ENCODE results near the gene OTOS.

DNA sequence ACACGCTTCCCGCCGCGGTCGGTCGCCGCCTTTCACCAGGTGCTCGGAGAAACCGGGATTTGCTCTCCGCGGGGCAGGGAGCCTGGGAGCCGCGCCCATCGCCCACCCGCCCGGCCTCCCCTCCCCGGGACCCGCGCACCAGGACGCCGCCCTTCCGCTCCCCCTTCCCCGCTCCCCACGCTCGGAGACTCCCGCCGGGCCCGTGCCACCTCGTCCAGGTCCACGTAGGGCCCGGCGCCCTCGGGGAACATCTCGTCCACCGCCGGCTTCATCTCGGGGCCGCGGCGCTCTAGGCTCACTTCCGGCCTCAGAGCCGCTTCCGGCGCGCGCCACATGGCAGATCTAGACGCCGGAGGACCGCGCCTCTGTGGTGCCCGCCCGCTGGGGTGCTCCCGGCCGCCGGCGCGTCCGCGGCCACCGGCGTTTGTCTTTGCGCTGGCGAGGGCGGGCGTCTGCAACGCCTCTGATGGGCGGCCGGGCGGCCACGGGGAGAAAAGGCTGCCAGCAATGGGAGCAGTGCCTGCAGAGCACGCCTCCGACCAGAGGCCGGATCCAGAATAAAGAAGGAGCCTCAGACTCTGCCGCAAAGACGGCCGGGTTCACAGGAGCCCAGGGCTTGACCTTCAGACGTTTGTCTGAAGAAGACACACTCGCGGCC, 4.3 kb downstream of the OTOS start, which contains the start of gene COPS9:
- TF ChIP-seq, protein P1, sequence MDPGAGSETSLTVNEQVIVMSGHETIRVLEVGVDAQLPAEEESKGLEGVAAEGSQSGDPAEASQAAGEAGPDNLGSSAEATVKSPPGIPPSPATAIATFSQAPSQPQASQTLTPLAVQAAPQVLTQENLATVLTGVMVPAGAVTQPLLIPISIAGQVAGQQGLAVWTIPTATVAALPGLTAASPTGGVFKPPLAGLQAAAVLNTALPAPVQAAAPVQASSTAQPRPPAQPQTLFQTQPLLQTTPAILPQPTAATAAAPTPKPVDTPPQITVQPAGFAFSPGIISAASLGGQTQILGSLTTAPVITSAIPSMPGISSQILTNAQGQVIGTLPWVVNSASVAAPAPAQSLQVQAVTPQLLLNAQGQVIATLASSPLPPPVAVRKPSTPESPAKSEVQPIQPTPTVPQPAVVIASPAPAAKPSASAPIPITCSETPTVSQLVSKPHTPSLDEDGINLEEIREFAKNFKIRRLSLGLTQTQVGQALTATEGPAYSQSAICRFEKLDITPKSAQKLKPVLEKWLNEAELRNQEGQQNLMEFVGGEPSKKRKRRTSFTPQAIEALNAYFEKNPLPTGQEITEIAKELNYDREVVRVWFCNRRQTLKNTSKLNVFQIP (CRISPR knock-in tag; IDR thresholded peaks at IDR 0.05; ENCODE audit: borderline replicate concordance, low read depth): no peak
- TF ChIP-seq ARNTL (CRISPR knock-in tag; IDR thresholded peaks at IDR 0.05; ENCODE audit: borderline replicate concordance, low read depth) (no peak), ZFP3 (CRISPR knock-in tag; IDR thresholded peaks at IDR 0.05) (no peak), ZC3H10 (CRISPR knock-in tag; IDR thresholded peaks at IDR 0.05) (no peak), CREB5 (CRISPR knock-in tag; IDR thresholded peaks at IDR 0.05; ENCODE audit: low read depth) (no peak), SNAI2 (CRISPR knock-in tag; IDR thresholded peaks at IDR 0.05) (no peak)
- TF ChIP-seq, protein P2, sequence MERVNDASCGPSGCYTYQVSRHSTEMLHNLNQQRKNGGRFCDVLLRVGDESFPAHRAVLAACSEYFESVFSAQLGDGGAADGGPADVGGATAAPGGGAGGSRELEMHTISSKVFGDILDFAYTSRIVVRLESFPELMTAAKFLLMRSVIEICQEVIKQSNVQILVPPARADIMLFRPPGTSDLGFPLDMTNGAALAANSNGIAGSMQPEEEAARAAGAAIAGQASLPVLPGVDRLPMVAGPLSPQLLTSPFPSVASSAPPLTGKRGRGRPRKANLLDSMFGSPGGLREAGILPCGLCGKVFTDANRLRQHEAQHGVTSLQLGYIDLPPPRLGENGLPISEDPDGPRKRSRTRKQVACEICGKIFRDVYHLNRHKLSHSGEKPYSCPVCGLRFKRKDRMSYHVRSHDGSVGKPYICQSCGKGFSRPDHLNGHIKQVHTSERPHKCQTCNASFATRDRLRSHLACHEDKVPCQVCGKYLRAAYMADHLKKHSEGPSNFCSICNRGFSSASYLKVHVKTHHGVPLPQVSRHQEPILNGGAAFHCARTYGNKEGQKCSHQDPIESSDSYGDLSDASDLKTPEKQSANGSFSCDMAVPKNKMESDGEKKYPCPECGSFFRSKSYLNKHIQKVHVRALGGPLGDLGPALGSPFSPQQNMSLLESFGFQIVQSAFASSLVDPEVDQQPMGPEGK (CRISPR knock-in tag; IDR thresholded peaks at IDR 0.05; ENCODE audit: borderline replicate concordance): no peak

Measured in SK-N-SH treated with all-trans-retinoic acid at 6 μM for 48 hours (cell line).